MM.1S (cell line): ENCODE data around the gene NMNAT2.
"Not testable (repeated sequence)": the region's sequence is repeated elsewhere in the genome, so short reads cannot be mapped to it uniquely, and the experiment has no call there.

ENCODE experiments used
- DNase-seq: peaks from one replicate; pipeline ENCODE4 v3.0.0-alpha.2; 2015
- H2AFZ ChIP-seq: fragments of 300-600 bp; sonication (generic); 2 replicates; pipeline ENCODE4 v1.6.0; 2016; ENCODE audit warnings: antibody characterized with exemption, low read length
- H3F3A ChIP-seq: fragments of 300-600 bp; sonication (generic); 2 replicates; pipeline ENCODE4 v1.6.1; 2016; ENCODE audit warnings: mild to moderate bottlenecking, antibody characterized with exemption, low read length, moderate library complexity, mixed read lengths; ENCODE audit not compliant: insufficient read depth
- H3K27ac ChIP-seq: fragments of 300-600 bp; sonication (generic); 2 replicates; pipeline ENCODE4 v1.5.1; 2016; ENCODE audit warnings: mild to moderate bottlenecking, low read length
- H3K27me3 ChIP-seq: fragments of 300-600 bp; sonication (generic); replicated peaks from 2 replicates; pipeline ENCODE4 v1.6.0; 2016; ENCODE audit warnings: low read length; ENCODE audit not compliant: insufficient read depth
- H3K36me3 ChIP-seq: fragments of 300-600 bp; sonication (generic); replicated peaks from 2 replicates; pipeline ENCODE4 v1.6.1; 2016; ENCODE audit warnings: mild to moderate bottlenecking, low read length, mixed read lengths; ENCODE audit not compliant: insufficient read depth
- H3K4me1 ChIP-seq: fragments of 300-600 bp; sonication (generic); 2 replicates; pipeline ENCODE4 v1.6.1; 2016; ENCODE audit warnings: low read length, mixed read lengths
- H3K4me2 ChIP-seq: fragments of 300-600 bp; sonication (generic); 2 replicates; pipeline ENCODE4 v1.6.0; 2016; ENCODE audit warnings: low read depth, low read length
- H3K4me3 ChIP-seq: fragments of 300-600 bp; sonication (generic); 2 replicates; pipeline ENCODE4 v1.5.1; 2016; ENCODE audit warnings: low read length, mixed read lengths
- H3K79me2 ChIP-seq: fragments of 300-600 bp; sonication (generic); 2 replicates; pipeline ENCODE4 v1.6.1; 2016; ENCODE audit warnings: mixed run types, low read length, mixed read lengths
- H3K9ac ChIP-seq: fragments of 300-600 bp; sonication (generic); 2 replicates; pipeline ENCODE4 v1.6.1; 2016; ENCODE audit warnings: low read length, mixed read lengths
- H3K9me2 ChIP-seq: fragments of 300-600 bp; sonication (generic); replicated peaks from 2 replicates; pipeline ENCODE4 v1.6.1; 2016; ENCODE audit warnings: mild to moderate bottlenecking, low read length, mixed read lengths; ENCODE audit not compliant: insufficient read depth
- H3K9me3 ChIP-seq: fragments of 300-600 bp; sonication (generic); replicated peaks from 2 replicates; pipeline ENCODE4 v1.6.1; 2016; ENCODE audit warnings: mild to moderate bottlenecking, low read length, mixed read lengths; ENCODE audit not compliant: insufficient read depth
- H4K20me1 ChIP-seq: fragments of 300-600 bp; sonication (generic); 2 replicates; pipeline ENCODE4 v1.6.1; 2016; ENCODE audit warnings: mild to moderate bottlenecking, low read length, moderate library complexity, mixed read lengths; ENCODE audit not compliant: insufficient read depth
- CTCF ChIP-seq: fragments of 300-600 bp; sonication (generic); IDR thresholded peaks from 2 replicates; pipeline ENCODE4 v1.5.1; 2016; ENCODE audit warnings: antibody characterized with exemption, low read length, mixed read lengths
- EZH2 ChIP-seq: fragments of 300-600 bp; sonication (generic); optimal IDR thresholded peaks from 2 replicates; pipeline ENCODE3; 2017; ENCODE audit warnings: low read depth, mild to moderate bottlenecking, antibody characterized with exemption, low read length, mixed read lengths
- EZH2phosphoT487 ChIP-seq: fragments of 300-600 bp; sonication (generic); IDR thresholded peaks from 2 replicates; pipeline ENCODE4 v1.6.1; 2018; ENCODE audit warnings: antibody characterized with exemption, low read length

The NMNAT2 gene

GRCh38 chr1:183241471-183241870, 176.7 kb downstream of the NMNAT2 start:
- H3K4me2 ChIP-seq: no peak overlapping the region
- H3K9me3 ChIP-seq: no peaks in the 10 kb centered on the region
- H3K4me3 ChIP-seq: no peak overlapping the region
- H3K27ac ChIP-seq: no peak overlapping the region
- no peaks in the 10 kb centered on the region for H3K4me1 ChIP-seq
- H2AFZ ChIP-seq: no peak overlapping the region
- H3K27me3 ChIP-seq: no peaks in the 10 kb centered on the region
- no peaks in the 10 kb centered on the region for H4K20me1 ChIP-seq
- H3K79me2 ChIP-seq: no peaks in the 10 kb centered on the region
- H3K9ac ChIP-seq: no peak overlapping the region
- no peaks in the 10 kb centered on the region for H3F3A ChIP-seq
- H3K36me3 ChIP-seq: no peaks in the 10 kb centered on the region
- TF ChIP-seq EZH2: no peak
- TF ChIP-seq CTCF: no peak
- TF ChIP-seq EZH2phosphoT487: no peak
- DNase-seq: no peak
- H3K9me2 ChIP-seq: no peaks in the 10 kb centered on the region

GRCh38 chr1:183240853-183241252, 177.3 kb downstream of the NMNAT2 start:
- not testable (repeated sequence) for H3K4me3 ChIP-seq, H3K4me2 ChIP-seq, H3K27ac ChIP-seq, H2AFZ ChIP-seq, H3K9ac ChIP-seq, H3K27me3 ChIP-seq, DNase-seq, H3K79me2 ChIP-seq, H4K20me1 ChIP-seq, H3K36me3 ChIP-seq, H3K9me2 ChIP-seq, H3F3A ChIP-seq, H3K9me3 ChIP-seq, H3K4me1 ChIP-seq

- Histone ChIP-seq H3K9me2 (no peaks in the 10 kb centered on the region), H3K79me2 (no peaks in the 10 kb centered on the region), H3K27ac (no peak overlapping the region), H3F3A (no peaks in the 10 kb centered on the region), H3K27me3 (no peaks in the 10 kb centered on the region), H3K4me2 (no peak overlapping the region), H3K4me1 (no peaks in the 10 kb centered on the region), H4K20me1 (no peaks in the 10 kb centered on the region), H2AFZ (no peak overlapping the region), H3K36me3 (no peaks in the 10 kb centered on the region), H3K4me3 (no peak overlapping the region), H3K9ac (no peak overlapping the region), H3K9me3 (no peaks in the 10 kb centered on the region)
- no peak for DNase-seq
- no peak for TF ChIP-seq EZH2phosphoT487
- TF ChIP-seq CTCF: no peak
- no peak for TF ChIP-seq EZH2
These were observed 177.7 kb downstream of the NMNAT2 start for GRCh38 chr1:183240526-183240825.

- no peaks in the 10 kb centered on the region for H4K20me1 ChIP-seq
- TF ChIP-seq CTCF: no peak
- no peak for TF ChIP-seq EZH2phosphoT487
- TF ChIP-seq EZH2: no peak
- H3K36me3 ChIP-seq: no peaks in the 10 kb centered on the region
- DNase-seq: no peak
- H3K27me3 ChIP-seq: no peaks in the 10 kb centered on the region
- no peak overlapping the region for H2AFZ ChIP-seq
- no peaks in the 10 kb centered on the region for H3F3A ChIP-seq
- no peak overlapping the region for H3K27ac ChIP-seq
- no peak overlapping the region for H3K4me2 ChIP-seq
- no peak overlapping the region for H3K9ac ChIP-seq
- H3K4me1 ChIP-seq: no peaks in the 10 kb centered on the region
- no peak overlapping the region for H3K4me3 ChIP-seq
- H3K9me2 ChIP-seq: no peaks in the 10 kb centered on the region
- H3K9me3 ChIP-seq: no peaks in the 10 kb centered on the region
- no peaks in the 10 kb centered on the region for H3K79me2 ChIP-seq
These were observed 178.2 kb downstream of the NMNAT2 start for GRCh38 chr1:183239793-183240525.
